DND-41 (cell line): ENCODE data around the gene BLMH.

Experiments
- EZH2 ChIP-seq: IDR thresholded peaks from 3 replicates; pipeline ENCODE4 v1.6.1; 2012; ENCODE audit warnings: borderline replicate concordance, low read depth, mild to moderate bottlenecking, moderate library complexity, low read length, inconsistent platforms; ENCODE audit not compliant: severe bottlenecking
- TF ChIP-seq, protein P1 (sequence below): IDR thresholded peaks from 2 replicates; pipeline ENCODE4 v1.5.1; 2012; ENCODE audit warnings: borderline replicate concordance, low read length, moderate library complexity, mild to moderate bottlenecking; ENCODE audit not compliant: poor library complexity, severe bottlenecking; ENCODE audit errors: extremely low read depth

DNA sequence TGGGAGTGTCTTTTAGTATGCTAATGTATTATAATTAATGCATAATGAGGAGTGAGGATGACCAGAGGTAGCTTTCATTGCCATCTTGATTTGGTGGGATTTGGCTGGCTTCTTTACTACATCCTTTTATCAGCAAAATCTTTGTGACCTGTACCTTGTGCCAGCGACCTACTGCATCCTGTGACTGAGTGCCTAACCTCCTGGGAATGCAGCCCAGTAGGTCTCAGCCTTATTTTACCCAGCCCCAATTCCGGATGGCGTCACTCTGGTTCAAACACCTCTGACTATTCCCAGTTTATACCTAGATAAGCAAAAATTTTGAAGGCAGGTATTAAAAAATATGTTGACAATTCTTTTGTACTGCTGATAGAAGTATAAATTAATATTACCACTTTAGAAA, 10.5 kb upstream of the BLMH start:
- TF ChIP-seq EZH2: no peak
- TF ChIP-seq, protein P1, sequence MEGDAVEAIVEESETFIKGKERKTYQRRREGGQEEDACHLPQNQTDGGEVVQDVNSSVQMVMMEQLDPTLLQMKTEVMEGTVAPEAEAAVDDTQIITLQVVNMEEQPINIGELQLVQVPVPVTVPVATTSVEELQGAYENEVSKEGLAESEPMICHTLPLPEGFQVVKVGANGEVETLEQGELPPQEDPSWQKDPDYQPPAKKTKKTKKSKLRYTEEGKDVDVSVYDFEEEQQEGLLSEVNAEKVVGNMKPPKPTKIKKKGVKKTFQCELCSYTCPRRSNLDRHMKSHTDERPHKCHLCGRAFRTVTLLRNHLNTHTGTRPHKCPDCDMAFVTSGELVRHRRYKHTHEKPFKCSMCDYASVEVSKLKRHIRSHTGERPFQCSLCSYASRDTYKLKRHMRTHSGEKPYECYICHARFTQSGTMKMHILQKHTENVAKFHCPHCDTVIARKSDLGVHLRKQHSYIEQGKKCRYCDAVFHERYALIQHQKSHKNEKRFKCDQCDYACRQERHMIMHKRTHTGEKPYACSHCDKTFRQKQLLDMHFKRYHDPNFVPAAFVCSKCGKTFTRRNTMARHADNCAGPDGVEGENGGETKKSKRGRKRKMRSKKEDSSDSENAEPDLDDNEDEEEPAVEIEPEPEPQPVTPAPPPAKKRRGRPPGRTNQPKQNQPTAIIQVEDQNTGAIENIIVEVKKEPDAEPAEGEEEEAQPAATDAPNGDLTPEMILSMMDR: no peak
